HG03066 (cell line): Measurements from ENCODE around the gene ASZ1.

ENCODE experiments used
- ATAC-seq: cut with Tn5 transposase; IDR thresholded peaks from one replicate; pipeline ENCODE4 v1.9.1; 2021; ENCODE audit warnings: low read depth; ENCODE audit not compliant: unreplicated experiment

The ASZ1 gene

DNA sequence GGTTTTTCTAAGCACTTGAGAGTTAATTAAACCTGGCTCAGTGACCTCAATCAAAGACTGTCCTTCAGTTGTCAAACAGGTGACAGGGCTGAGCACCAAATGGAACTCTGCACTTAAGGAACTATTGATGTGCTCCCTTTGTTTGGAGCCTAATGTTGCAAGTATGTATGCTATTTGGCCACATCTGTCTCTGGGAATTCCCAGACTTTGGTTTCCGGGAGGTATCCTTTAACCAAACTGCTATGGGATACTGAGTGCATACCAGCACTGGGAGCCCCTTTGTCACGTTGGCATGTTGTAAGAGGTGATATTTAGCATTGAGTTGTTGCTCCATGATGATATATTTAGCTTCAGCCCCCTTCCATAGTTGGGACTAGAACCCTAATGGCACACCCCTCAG is 25.2 kb downstream of the ASZ1 start:
- no peak for ATAC-seq

DNA sequence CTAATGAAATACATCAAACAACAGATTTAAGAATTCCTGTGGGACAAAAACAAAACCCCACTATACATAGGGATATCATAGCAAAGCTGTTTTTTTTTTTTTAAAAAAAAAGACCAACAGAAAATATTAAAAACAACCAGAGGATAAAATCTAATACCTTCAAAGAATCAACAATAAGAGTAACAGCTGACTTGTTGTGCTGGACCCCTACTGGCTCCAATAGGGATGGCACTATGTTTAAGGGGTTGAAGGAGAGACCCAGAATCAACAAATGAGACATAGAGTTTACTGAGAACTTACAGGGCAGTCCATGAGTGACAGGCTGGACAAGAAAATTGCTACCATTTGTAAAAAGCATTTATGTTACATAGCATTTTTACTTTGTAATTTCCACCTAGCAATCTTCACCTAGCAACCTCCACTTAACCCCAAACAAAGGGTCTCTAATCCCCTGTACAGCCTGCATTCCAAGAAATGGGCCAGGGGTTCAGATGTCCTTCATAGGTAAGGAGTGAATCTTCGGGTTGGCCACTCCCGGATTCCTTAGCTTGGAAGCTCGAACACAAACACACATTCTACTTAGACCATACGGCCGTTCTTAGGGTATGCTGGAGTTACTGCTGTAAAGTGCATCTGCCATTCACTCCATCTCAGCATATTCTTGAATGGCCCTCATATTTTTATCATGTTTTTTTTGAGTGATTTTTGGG is 25.8 kb downstream of the ASZ1 start:
- no peak for ATAC-seq

GRCh38 chr7:117399820-117400422 is 27.4 kb downstream of the ASZ1 start:
- ATAC-seq, result no peak

- no peak for ATAC-seq
Observed at GRCh38 chr7:117395743-117396142, 31.6 kb downstream of the ASZ1 start.

DNA sequence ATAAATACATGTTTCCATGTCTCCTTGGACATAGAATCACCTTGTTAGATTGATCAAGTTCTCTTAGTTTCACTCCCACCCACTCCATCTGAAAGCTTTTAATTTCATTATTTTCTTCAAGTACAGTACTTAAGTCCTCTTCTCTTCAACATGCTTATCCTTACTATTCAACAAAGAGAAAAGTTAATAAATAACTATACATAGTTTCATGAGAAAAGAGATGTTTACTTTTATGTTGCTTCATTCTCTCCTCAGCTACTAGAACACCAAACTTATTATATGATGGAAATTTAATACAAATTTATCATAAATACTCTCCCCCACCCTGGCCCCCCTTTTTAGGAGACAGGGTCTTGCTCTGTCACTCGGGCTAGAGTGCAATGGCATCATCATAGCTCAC is 33.5 kb downstream of the ASZ1 start:
- no peak for ATAC-seq

DNA sequence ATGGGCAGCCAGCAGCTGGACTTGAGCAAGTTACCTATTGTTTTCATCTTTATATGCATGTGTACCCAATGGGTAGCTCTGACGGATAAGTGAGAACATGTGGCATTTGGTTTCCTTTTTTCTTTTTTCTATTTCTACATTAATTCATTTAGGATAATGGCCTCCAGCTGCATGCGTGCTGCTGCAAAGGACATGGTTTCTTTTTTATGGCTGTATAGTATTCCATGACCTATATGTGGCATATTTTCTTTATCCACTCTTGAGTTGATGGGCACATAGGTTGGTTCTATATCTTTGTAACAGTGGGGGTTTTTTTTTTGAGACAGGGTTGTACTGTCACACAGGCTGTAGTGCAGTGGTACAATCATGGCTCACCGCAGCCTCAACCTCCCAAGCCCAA is 37.4 kb downstream of the ASZ1 start:
- no peak for ATAC-seq

DNA sequence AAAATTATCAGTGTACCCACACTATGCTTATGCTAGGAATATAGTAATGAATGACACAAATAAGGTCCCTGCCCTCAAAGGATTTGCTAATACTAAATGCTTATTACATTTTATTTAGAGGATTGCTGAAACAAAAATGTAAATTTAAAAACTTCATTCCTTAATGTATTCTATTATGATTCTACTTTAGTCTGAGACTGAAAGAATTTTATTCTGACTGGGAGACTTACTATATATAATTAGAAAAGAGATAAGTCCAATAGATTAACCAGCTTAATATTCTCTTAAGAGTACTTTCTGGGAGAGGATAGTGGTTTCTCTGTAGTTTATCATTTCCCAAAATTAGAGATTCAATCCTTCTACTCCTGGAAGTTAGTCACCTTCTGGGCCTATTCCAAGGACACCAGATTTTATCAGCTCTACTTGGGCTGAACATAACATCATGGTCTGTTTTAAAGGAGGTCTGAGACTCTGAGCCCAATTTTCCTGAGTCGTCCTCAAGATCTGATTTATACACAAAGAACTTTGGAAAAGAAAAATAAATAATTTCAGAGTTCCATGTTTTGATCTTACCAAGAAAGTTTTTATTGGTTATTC is 41.1 kb downstream of the ASZ1 start:
- ATAC-seq, result no peak

DNA sequence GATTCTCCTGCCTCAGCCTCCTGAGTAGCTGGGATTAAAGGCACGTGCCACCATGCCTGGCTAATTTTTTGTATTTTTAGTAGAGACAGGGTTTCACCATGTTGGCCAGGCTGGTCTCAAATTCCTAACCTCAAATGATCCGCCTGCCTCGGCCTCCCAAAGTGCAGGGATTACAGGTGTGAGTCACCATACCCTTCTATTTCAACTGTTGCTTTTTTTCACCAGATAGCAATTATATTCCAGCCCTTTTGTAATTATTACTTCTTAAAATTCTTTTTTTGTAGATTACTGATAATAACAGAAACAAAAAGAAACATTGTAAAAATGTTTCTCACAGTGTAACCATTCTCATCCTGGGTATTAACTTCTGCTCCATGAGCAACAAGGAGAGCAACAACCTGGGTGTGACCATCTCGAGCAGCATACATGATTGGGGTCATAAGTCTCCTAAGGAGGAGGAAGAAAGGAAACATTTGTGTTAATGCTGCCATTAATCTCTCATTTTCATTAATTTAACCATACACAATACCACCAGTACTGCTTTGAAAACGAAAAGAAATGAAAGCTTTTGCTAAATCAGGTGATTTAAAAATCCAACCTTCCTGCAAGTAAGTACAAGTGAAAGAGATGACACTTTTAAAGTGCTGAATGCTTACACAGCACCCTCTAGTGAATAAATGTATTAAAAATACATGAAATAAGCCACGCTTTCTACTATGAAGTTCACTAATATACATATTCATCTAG is 41.8 kb downstream of the ASZ1 start:
- ATAC-seq, result peak; percentile 71

GRCh38 chr7:117384688-117385362 is 42.5 kb downstream of the ASZ1 start:
- ATAC-seq, result no peak

DNA sequence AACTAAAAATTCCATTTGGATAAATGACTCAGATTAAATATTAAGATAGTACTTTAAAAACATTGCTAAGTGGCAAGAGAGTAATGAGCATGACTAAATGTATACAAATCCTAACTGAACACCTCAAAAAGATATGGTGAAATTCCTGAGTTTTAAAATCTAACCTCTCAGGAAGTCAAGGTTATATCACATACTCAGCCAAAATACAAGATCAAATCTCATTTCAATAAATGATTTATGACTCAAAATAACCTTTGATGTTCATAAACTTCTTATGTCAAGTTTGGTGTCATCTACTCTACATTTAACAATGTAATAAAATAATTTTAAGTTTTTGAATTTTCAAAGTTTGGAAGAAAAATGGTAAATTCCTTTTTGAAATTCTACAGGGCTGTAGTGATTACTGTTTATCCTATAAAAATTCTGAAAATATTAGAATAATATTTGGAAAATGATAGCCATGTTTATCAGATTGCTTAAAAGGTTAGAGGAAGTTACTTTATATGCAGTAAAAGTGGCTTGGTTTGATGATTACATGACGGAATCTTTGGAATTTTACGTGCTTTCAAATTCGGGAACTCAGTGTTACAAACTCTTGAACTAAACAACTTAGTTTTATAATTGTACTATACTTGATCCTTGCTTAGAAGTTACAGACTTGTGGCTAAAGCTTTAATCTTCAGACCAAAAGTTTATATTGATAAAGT is 43.7 kb downstream of the ASZ1 start:
- no peak for ATAC-seq

GRCh38 chr7:117383046-117383445 is 44.2 kb downstream of the ASZ1 start:
- ATAC-seq, result no peak

- ATAC-seq, result no peak
Observed at GRCh38 chr7:117381362-117381761, 45.9 kb downstream of the ASZ1 start.

DNA sequence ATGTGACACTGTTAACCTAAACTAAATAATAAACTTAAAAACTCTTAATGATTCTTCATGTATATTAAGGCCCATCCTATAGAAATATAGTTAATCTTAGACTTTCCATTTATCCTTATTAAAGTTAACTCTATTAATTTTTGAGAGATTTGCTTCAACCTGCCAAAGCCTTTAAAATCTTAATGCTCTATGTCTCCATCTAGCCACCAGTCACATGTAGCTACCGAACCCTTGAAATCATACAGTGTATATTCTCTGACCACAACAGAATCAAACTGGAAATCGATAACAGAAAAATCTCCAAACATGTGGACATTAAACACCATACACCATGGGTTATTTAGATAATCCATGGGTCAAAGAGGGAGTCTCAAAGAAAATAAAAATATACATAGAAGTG is 51.9 kb downstream of the ASZ1 start:
- ATAC-seq, result no peak

- no peak for ATAC-seq
Observed at GRCh38 chr7:117372073-117372472, 55.2 kb downstream of the ASZ1 start.

DNA sequence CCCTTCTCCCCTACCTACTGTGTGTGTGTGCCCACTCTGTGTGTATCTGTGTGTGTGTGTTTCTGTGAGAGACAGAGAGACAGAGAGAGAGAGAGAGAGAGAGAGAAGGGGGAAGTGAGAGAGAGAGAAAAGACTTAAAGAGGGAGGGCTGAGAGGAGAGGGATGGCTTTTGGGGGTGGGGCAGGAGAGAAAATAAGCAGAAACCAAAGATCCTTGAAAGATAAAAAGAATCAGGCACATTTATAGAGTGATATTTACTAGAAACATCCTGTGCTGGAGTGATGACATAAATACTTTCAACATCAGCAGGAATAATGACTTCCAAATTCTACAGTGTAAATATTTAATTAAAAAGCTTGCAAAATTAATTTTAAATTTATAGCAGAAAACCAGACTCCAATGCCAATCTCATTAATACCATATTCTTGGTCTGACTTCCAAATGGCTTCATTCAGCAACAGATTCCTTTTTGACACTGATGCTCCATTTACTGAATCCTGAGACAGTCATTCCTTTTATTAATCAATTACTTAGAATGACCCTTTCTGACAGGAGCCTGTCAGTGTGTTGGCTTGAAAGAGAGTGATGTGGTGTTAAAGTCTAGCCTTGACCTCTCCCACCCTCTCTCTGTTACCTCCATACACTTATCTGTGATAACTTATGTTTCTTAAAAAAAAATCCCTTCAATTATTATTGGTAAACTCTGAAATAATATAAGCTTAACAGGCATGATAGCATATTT is 62.8 kb downstream of the ASZ1 start:
- ATAC-seq, result no peak

GRCh38 chr7:117362294-117362888 is 64.9 kb downstream of the ASZ1 start:
- ATAC-seq, result no peak

GRCh38 chr7:117350027-117350426 is 77.3 kb downstream of the ASZ1 start:
- ATAC-seq, result no peak

DNA sequence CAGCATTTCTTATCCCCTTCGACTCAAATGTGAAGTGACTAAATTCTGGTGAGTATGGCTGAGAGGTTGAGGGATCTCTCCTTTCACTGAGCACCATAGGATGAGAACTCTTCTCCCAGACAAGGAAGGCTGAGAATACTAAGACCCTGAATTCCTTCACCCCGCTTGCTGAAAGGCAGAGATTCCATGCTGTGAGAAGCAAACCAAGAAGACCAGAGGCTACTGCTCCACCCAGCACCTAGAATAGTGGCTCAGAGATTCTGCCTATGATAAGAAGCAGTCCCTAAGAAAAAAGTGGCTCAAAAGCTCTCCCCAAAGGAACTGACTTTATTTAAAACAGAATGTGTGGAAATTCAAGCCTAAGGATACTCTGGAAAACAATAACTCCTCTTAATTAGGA is 77.7 kb downstream of the ASZ1 start:
- ATAC-seq, result no peak

- ATAC-seq, result peak; percentile 94
Observed at GRCh38 chr7:117347962-117348672, 79.2 kb downstream of the ASZ1 start.
